Umbilical cord (tissue), 2 donors: ENCODE data around the gene NKX6-2. TPM values are rescaled to one million over a fixed set of nuclear protein-coding genes. Genes with fewer than 3 reads are reported as not detected.

Experiments used
- DNase-seq: peaks from one replicate; pipeline ENCODE4 v3.0.0-alpha.2; 2015; ENCODE audit warnings: low spot score
- total RNA-seq: library from RNA; depleted of rRNA; stranded (reverse); fragments of >200 nt; gene quantifications from one replicate; pipeline ENCODE4 v1.2.3, GENCODE V29; 2014; ENCODE audit warnings: low replicate concordance; ENCODE audit not compliant: insufficient read depth

Gene NKX6-2
- total RNA-seq, 1 donor from 2014 or later: not detected

GRCh38 chr10:132813001-132813401 lies 27.1 kb upstream of the NKX6-2 start:
- no peak for DNase-seq

GRCh38 chr10:132812520-132812919 lies 26.6 kb upstream of the NKX6-2 start:
- no peak for DNase-seq

GRCh38 chr10:132811891-132812481 lies 26.0 kb upstream of the NKX6-2 start:
- no peak for DNase-seq

- DNase-seq: no peak
Observed at GRCh38 chr10:132810807-132811700, 25.1 kb upstream of the NKX6-2 start.

GRCh38 chr10:132810141-132810806 lies 24.3 kb upstream of the NKX6-2 start:
- DNase-seq: no peak

- no peak for DNase-seq
Observed at GRCh38 chr10:132809232-132810140, 23.5 kb upstream of the NKX6-2 start.

- DNase-seq: peak; percentile 39
Observed at GRCh38 chr10:132808383-132809231, 22.7 kb upstream of the NKX6-2 start.

GRCh38 chr10:132807621-132808049 lies 21.7 kb upstream of the NKX6-2 start:
- no peak for DNase-seq

- no peak for DNase-seq
Observed at GRCh38 chr10:132806561-132807003, 20.6 kb upstream of the NKX6-2 start.

GRCh38 chr10:132806110-132806509 lies 20.2 kb upstream of the NKX6-2 start:
- peak; percentile 50 for DNase-seq

GRCh38 chr10:132805599-132805998 lies 19.7 kb upstream of the NKX6-2 start:
- DNase-seq: no peak

- DNase-seq: no peak
Observed at GRCh38 chr10:132804785-132805426, 19.0 kb upstream of the NKX6-2 start.

GRCh38 chr10:132804287-132804686 lies 18.3 kb upstream of the NKX6-2 start:
- DNase-seq: no peak

GRCh38 chr10:132803416-132804210 lies 17.7 kb upstream of the NKX6-2 start:
- DNase-seq: no peak

- DNase-seq: no peak
Observed at GRCh38 chr10:132802694-132803320, 16.9 kb upstream of the NKX6-2 start.

GRCh38 chr10:132802048-132802447 lies 16.1 kb upstream of the NKX6-2 start:
- no peak for DNase-seq

GRCh38 chr10:132799865-132800264 lies 13.9 kb upstream of the NKX6-2 start:
- DNase-seq: no peak

- no peak for DNase-seq
Observed at GRCh38 chr10:132798876-132799275, 12.9 kb upstream of the NKX6-2 start.

- DNase-seq: no peak
Observed at GRCh38 chr10:132798403-132798802, 12.5 kb upstream of the NKX6-2 start.
